Brain microvascular endothelial cell (primary cell): ENCODE measurements around the gene FAM53B.
"Not testable (repeated sequence)": the region's sequence is repeated elsewhere in the genome, so short reads cannot be mapped to it uniquely, and the experiment has no call there.

Source experiments
- DNase-seq: peaks from one replicate; pipeline ENCODE4 v3.0.0-alpha.2; 2020
- H3K27ac ChIP-seq: fragments of 250-450 bp; sonication (Bioruptor Pico); 2 replicates; pipeline ENCODE4 v1.5.1; 2020; ENCODE audit warnings: mild to moderate bottlenecking, moderate library complexity
- H3K27me3 ChIP-seq: fragments of 250-450 bp; sonication (Bioruptor Pico); replicated peaks from 2 replicates; pipeline ENCODE4 v1.5.1; 2020; ENCODE audit warnings: mild to moderate bottlenecking
- H3K36me3 ChIP-seq: fragments of 250-450 bp; sonication (Bioruptor Pico); replicated peaks from 2 replicates; pipeline ENCODE4 v1.5.1; 2020; ENCODE audit warnings: mild to moderate bottlenecking
- H3K4me3 ChIP-seq: 2 replicates; pipeline ENCODE4 v1.5.1; 2011; ENCODE audit warnings: low read depth, mild to moderate bottlenecking, control low read depth, low read length, moderate library complexity
- in situ Hi-C: cut with HindIII; loops from 2 replicates; pipeline ENCODE4 v1.10.0; 2017; ENCODE audit warnings: low sequenced_read_pairs, low pct_ligation_motif_present
- TF ChIP-seq, protein P1 (sequence below): IDR thresholded peaks from 2 replicates; pipeline ENCODE4 v1.5.1; 2011; ENCODE audit warnings: low read depth, mild to moderate bottlenecking, moderate library complexity, low read length, control low read depth, inconsistent platforms; ENCODE audit errors: missing control alignments

FAM53B gene

GRCh38 chr10:124589491-124590041, 154.6 kb downstream of the FAM53B start:
- DNase-seq, result no peak
- Histone ChIP-seq H3K27ac (no peak overlapping the region), H3K36me3 (no peaks in the 10 kb centered on the region), H3K27me3 (peaks cover 6% of the 10 kb centered on the region), H3K4me3 (peak overlapping the region; percentile 3)
- in situ Hi-C loops, result no loop called here
- TF ChIP-seq, protein P1, sequence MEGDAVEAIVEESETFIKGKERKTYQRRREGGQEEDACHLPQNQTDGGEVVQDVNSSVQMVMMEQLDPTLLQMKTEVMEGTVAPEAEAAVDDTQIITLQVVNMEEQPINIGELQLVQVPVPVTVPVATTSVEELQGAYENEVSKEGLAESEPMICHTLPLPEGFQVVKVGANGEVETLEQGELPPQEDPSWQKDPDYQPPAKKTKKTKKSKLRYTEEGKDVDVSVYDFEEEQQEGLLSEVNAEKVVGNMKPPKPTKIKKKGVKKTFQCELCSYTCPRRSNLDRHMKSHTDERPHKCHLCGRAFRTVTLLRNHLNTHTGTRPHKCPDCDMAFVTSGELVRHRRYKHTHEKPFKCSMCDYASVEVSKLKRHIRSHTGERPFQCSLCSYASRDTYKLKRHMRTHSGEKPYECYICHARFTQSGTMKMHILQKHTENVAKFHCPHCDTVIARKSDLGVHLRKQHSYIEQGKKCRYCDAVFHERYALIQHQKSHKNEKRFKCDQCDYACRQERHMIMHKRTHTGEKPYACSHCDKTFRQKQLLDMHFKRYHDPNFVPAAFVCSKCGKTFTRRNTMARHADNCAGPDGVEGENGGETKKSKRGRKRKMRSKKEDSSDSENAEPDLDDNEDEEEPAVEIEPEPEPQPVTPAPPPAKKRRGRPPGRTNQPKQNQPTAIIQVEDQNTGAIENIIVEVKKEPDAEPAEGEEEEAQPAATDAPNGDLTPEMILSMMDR, result no peak

DNA sequence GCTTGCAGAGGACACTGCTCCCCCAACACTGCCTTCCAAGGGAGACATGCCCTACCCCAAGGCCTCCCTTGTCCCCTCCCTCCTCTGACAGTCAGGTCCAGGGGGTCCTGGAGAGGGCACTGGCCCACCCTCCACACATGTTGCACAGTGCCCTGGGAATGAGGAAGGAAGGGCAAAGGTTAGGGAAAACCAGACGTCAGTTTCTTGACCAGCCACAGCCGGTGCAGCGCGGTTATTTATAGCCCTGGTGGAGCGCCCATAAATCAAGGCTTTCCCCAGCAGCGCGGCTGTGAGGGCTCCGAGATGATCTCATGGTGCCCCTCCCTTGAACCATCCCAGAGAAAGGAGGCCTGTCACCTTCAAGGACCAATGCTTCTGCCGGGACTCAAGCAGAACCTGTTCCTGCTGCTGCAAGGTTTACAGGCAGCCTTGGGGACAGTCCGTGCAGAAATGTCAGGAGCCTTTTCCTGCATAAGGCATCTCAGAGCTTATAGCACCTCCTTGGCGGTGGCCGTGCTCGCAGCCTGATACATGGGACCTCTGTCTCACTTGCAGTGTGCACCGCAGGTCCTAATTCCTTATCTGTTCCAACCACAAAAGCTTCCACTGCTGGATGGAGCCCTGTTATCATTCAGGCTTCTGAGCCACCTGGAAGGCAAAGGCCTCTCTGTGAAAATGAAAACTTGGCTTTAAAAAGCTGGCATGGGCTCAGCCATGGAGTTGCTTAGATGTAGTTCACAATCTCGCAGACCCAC, 155.3 kb downstream of the FAM53B start:
- Histone ChIP-seq H3K27me3 (peaks cover 6% of the 10 kb centered on the region), H3K36me3 (no peaks in the 10 kb centered on the region), H3K27ac (no peak overlapping the region), H3K4me3 (no peak overlapping the region)
- no peak for DNase-seq
- in situ Hi-C loops, result no loop called here
- TF ChIP-seq, protein P1, result no peak

DNA sequence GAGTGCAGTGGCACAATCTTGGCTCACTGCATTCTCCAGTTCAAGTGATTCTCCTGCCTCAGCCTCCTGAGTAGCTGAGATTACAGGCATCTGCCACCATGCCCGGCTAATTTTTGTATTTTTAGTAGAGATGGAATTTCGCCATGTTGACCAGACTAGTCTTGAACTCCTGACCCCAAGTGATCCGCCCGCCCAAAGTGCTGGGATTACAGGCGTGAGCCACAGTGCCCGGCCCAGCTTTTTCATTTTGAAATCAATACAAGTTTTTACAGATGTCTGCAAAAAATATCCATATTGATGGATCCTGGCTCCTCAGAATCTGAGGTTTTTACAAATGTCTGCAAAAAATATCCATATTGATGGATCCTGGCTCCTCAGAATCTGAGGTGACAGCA, 155.8 kb downstream of the FAM53B start:
- H3K27me3 ChIP-seq, H3K4me3 ChIP-seq, H3K36me3 ChIP-seq, in situ Hi-C loops, H3K27ac ChIP-seq, DNase-seq: not testable (repeated sequence)

DNA sequence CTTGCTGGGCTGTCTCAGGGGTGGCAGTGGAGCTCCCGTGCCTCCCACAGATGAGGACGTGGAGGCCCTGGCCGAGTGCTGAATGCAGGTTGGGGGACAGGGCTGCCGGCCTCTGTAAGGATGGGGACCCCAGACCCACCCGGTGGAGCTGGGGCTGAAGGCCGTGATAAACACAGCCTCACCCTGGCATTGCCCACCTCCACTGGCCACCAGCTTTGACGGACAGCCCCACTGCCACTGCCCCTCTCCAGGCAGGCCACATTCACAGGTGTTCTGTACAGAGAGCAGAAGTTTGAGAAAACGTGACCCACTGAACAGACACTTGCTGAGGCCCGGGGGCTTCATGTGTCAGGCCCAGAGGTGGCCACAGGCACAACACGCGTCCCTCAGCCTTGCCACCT, 156.4 kb downstream of the FAM53B start:
- TF ChIP-seq, protein P1, result no peak
- Histone ChIP-seq H3K27ac (no peak overlapping the region), H3K27me3 (peaks cover 6% of the 10 kb centered on the region), H3K4me3 (no peak overlapping the region), H3K36me3 (no peaks in the 10 kb centered on the region)
- in situ Hi-C loops, result no loop called here
- no peak for DNase-seq

DNA sequence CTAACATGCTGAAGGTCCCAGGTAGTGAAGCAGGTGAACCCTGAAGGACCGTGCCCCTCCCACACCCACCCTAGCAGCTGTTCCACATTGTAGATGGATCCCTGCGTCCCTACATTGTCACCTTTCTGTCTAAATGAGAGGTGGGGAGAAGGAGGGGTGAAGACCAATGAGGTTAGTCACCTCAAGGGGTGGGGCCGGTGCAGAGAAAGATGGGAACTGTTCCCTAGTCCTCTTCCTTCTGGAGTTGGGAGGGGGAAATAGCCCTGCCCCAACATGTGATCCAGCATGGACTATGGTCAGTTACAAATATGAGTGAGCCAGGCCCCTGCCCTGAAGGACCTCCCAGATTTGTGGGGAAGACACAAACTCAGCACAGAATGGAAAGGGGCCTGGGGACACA, 158.0 kb downstream of the FAM53B start:
- Histone ChIP-seq H3K36me3 (no peaks in the 10 kb centered on the region), H3K27ac (no peak overlapping the region), H3K27me3 (peaks cover 6% of the 10 kb centered on the region), H3K4me3 (no peak overlapping the region)
- in situ Hi-C loops, result no loop called here
- DNase-seq, result no peak
- TF ChIP-seq, protein P1, result no peak

GRCh38 chr10:124579011-124579399, 165.2 kb downstream of the FAM53B start:
- in situ Hi-C loops, result no loop called here
- no peak overlapping the region for H3K4me3 ChIP-seq
- no peak overlapping the region for H3K27ac ChIP-seq
- no peaks in the 10 kb centered on the region for H3K27me3 ChIP-seq
- H3K36me3 ChIP-seq, result no peaks in the 10 kb centered on the region
- TF ChIP-seq, protein P1, result no peak
- DNase-seq, result no peak
